Measurements from ENCODE around the gene YJU2.
"Not testable (repeated sequence)": the region's sequence is repeated elsewhere in the genome, so short reads cannot be mapped to it uniquely, and the experiment has no call there.

YJU2 gene

GRCh38 chr19:4246767-4247593 is at the start of gene YJU2:
Gene YJU2, plus strand, starts transcription at chr19:4247080. Its CDS starts 67 bp downstream, at chr19:4247147.
- DNase-seq = peak; percentile 100

- no peak for DNase-seq
Measured at GRCh38 chr19:4197228-4197624, 49.7 kb upstream of the YJU2 start.

GRCh38 chr19:4197625-4198466 is 49.0 kb upstream of the YJU2 start:
- no peak for DNase-seq

- DNase-seq = no peak
Measured at GRCh38 chr19:4198467-4199126, 48.3 kb upstream of the YJU2 start.

GRCh38 chr19:4199699-4200293 is 47.1 kb upstream of the YJU2 start:
- DNase-seq = no peak

GRCh38 chr19:4200940-4201542 is 45.8 kb upstream of the YJU2 start:
- no peak for DNase-seq

- no peak for DNase-seq
Measured at GRCh38 chr19:4201798-4202197, 45.1 kb upstream of the YJU2 start.

GRCh38 chr19:4206818-4207484 is 39.9 kb upstream of the YJU2 start:
- DNase-seq = peak; percentile 19

GRCh38 chr19:4208385-4209094 is 38.3 kb upstream of the YJU2 start:
- DNase-seq = peak; percentile 41

- no peak for DNase-seq
Measured at GRCh38 chr19:4210166-4210731, 36.6 kb upstream of the YJU2 start.

GRCh38 chr19:4213116-4213515 is 33.8 kb upstream of the YJU2 start:
- no peak for DNase-seq

GRCh38 chr19:4215807-4216206 is 31.1 kb upstream of the YJU2 start:
- DNase-seq = no peak

GRCh38 chr19:4216846-4217245 is 30.0 kb upstream of the YJU2 start:
- no peak for DNase-seq

GRCh38 chr19:4217429-4218264 is 29.2 kb upstream of the YJU2 start:
- DNase-seq = no peak

- DNase-seq = not testable (repeated sequence)
Measured at GRCh38 chr19:4218523-4218922, 28.4 kb upstream of the YJU2 start.

- no peak for DNase-seq
Measured at GRCh38 chr19:4220188-4220587, 26.7 kb upstream of the YJU2 start.

GRCh38 chr19:4224470-4224869 is 22.4 kb upstream of the YJU2 start:
- DNase-seq = no peak

- DNase-seq = no peak
Measured at GRCh38 chr19:4225885-4226284, 21.0 kb upstream of the YJU2 start.

GRCh38 chr19:4227771-4228170 is 19.1 kb upstream of the YJU2 start:
- DNase-seq = no peak

GRCh38 chr19:4228765-4229178 is 18.1 kb upstream of the YJU2 start:
- DNase-seq = no peak

Measured in fibroblast of skin of right biceps (primary cell).